ENCODE measurements around the gene INPP4A.

The INPP4A gene

DNA sequence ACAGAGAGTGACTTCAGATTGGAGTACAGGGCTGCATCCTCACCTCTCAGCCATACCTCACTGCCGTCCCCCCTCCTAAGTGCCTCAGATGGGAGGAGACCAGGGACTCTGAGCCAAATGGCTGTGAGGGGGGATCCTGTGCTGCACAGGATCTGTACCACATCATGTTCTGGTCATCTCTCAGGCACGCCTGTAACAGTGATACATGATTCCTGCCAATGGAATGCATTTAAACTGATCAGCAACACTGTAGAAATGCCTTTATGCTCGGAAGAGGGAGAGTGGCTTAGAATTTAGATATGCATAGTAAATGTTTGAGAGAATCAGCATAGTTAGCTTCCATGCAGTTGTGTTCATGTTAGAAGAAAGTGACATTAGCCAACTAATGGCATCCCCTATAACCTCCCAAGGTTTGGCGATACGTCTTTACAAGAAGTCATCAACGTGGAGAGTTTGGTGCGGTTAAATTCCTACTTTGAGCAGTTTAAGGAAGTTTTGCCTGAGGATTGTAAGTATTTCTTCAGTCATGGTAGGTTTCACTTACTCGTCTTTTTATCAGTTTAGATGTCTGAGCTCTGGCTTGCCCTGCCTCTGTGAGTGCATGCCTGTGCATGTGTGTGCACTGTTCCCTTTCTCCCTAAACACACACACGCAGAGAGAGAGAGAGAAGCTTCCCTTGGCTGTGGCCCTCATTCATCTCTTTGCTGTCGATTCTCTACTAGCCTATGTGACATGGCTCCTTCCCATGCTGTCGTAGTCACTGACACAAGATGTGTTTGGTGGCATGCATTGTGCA lies 123.7 kb downstream of the INPP4A start:
- TF ChIP-seq, protein P1, sequence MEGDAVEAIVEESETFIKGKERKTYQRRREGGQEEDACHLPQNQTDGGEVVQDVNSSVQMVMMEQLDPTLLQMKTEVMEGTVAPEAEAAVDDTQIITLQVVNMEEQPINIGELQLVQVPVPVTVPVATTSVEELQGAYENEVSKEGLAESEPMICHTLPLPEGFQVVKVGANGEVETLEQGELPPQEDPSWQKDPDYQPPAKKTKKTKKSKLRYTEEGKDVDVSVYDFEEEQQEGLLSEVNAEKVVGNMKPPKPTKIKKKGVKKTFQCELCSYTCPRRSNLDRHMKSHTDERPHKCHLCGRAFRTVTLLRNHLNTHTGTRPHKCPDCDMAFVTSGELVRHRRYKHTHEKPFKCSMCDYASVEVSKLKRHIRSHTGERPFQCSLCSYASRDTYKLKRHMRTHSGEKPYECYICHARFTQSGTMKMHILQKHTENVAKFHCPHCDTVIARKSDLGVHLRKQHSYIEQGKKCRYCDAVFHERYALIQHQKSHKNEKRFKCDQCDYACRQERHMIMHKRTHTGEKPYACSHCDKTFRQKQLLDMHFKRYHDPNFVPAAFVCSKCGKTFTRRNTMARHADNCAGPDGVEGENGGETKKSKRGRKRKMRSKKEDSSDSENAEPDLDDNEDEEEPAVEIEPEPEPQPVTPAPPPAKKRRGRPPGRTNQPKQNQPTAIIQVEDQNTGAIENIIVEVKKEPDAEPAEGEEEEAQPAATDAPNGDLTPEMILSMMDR (IDR thresholded peaks at IDR 0.05; ENCODE audit: borderline replicate concordance, insufficient read depth, low read depth, low read length): no peak
- no peak overlapping the region for H3K4me3 ChIP-seq (ENCODE audit: low read depth, low read length)

DNA sequence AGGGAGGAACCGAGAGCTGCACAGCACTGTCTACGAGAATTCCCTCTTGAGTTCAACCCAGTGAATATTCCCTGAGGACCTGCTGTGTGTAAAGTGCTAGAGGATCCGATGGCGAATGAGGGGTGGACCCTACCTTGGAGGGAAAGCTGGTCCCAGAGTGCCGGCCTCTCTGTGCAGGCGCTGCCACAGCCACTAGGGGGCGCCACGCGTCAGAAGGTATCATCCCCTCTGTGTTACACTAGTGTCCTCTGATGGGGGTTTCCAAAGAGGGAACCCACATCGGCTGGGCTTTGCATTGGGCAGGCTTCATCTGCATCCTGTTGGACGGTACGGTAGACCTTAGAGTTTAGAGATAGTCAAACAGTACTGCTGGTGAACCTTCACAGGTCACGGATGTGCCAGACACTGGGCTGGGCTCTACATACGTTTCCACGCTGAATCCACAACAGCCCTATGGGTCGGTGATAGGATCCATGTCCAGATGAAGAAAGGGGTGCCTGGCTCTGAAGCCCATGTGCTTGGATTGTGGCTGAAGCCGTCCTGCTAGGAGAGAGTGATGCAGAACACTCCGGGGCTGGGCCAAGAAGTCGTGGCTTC lies 124.6 kb downstream of the INPP4A start:
- no peak overlapping the region for H3K4me3 ChIP-seq (ENCODE audit: low read depth, low read length)
- TF ChIP-seq, protein P1 (IDR thresholded peaks at IDR 0.05; ENCODE audit: borderline replicate concordance, insufficient read depth, low read depth, low read length): peak; percentile 98

GRCh38 chr2:98569915-98570314 lies 125.3 kb downstream of the INPP4A start:
- TF ChIP-seq, protein P1 (IDR thresholded peaks at IDR 0.05; ENCODE audit: borderline replicate concordance, insufficient read depth, low read depth, low read length): no peak
- no peak overlapping the region for H3K4me3 ChIP-seq (ENCODE audit: low read depth, low read length)

DNA sequence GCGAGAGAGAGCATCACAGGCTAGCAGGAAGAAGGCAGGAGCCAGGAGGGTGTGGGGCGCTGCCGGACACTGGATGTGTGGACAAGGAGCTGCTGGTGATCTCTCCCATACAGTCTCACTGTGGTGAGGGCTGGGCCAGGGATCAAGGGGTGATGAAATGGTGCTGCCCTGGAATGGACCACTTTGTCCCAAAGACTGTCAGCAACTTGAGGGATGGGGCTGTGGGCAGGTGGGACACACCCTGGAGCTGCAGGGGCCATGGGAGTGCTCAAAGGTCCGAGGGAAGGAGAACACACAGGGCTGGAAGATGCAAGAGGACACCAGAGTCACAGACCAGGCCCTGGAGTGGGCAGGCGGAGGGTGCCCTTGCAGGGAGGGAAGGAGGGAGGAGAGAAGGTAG lies 125.7 kb downstream of the INPP4A start:
- H3K4me3 ChIP-seq (ENCODE audit: low read depth, low read length): no peak overlapping the region
- TF ChIP-seq, protein P1 (IDR thresholded peaks at IDR 0.05; ENCODE audit: borderline replicate concordance, insufficient read depth, low read depth, low read length): no peak

GRCh38 chr2:98571121-98571701 lies 126.6 kb downstream of the INPP4A start:
- TF ChIP-seq, protein P1 (IDR thresholded peaks at IDR 0.05; ENCODE audit: borderline replicate concordance, insufficient read depth, low read depth, low read length): no peak
- no peak overlapping the region for H3K4me3 ChIP-seq (ENCODE audit: low read depth, low read length)

- no peak overlapping the region for H3K4me3 ChIP-seq (ENCODE audit: low read depth, low read length)
- TF ChIP-seq, protein P1 (IDR thresholded peaks at IDR 0.05; ENCODE audit: borderline replicate concordance, insufficient read depth, low read depth, low read length): no peak
Observed at GRCh38 chr2:98571796-98572195, 127.1 kb downstream of the INPP4A start.

Measured in GM12875 (cell line).